ENCODE results near the gene PRR3. TPM values are rescaled to one million over a fixed set of nuclear protein-coding genes. Genes with fewer than 3 reads are reported as not detected.
"Not testable (repeated sequence)": the region's sequence is repeated elsewhere in the genome, so short reads cannot be mapped to it uniquely, and the experiment has no call there.

Gene PRR3
- total RNA-seq, 1 donor from 2014 or later, result 17.1 TPM

GRCh38 chr6:30520522-30520921 is 36.6 kb upstream of the PRR3 start:
- no peaks in the 10 kb centered on the region for H3K36me3 Mint-ChIP-seq (ENCODE audit: unreplicated experiment)
- peaks cover 13% of the 10 kb centered on the region for H3K27me3 Mint-ChIP-seq (ENCODE audit: unreplicated experiment)
- no peak for TF ChIP-seq CTCF (IDR thresholded peaks at IDR 0.05)
- DNase-seq (ENCODE audit: extremely low spot score, unreplicated experiment), result no peak
- peaks cover 7% of the 10 kb centered on the region for H3K4me1 Mint-ChIP-seq (ENCODE audit: unreplicated experiment)
- H3K9me3 Mint-ChIP-seq (ENCODE audit: unreplicated experiment), result peaks cover 5% of the 10 kb centered on the region
- no peak overlapping the region for H3K27ac Mint-ChIP-seq (ENCODE audit: unreplicated experiment)
- no peak overlapping the region for H3K4me3 Mint-ChIP-seq (ENCODE audit: unreplicated experiment)

- H3K4me3 Mint-ChIP-seq (ENCODE audit: unreplicated experiment), result not testable (repeated sequence)
Observed at GRCh38 chr6:30521082-30521481, 36.0 kb upstream of the PRR3 start.

GRCh38 chr6:30521952-30522351 is 35.1 kb upstream of the PRR3 start:
- H3K4me1 Mint-ChIP-seq (ENCODE audit: unreplicated experiment); H3K27ac Mint-ChIP-seq (ENCODE audit: unreplicated experiment); H3K36me3 Mint-ChIP-seq (ENCODE audit: unreplicated experiment); H3K4me3 Mint-ChIP-seq (ENCODE audit: unreplicated experiment); H3K9me3 Mint-ChIP-seq (ENCODE audit: unreplicated experiment); DNase-seq (ENCODE audit: extremely low spot score, unreplicated experiment): not testable (repeated sequence)
- H3K27me3 Mint-ChIP-seq (ENCODE audit: unreplicated experiment), result peaks cover 13% of the 10 kb centered on the region

More at GRCh38 chr6:30521082-30521481, 36.0 kb upstream of the PRR3 start:
- not testable (repeated sequence) for H3K27ac Mint-ChIP-seq (ENCODE audit: unreplicated experiment); H3K36me3 Mint-ChIP-seq (ENCODE audit: unreplicated experiment); H3K4me1 Mint-ChIP-seq (ENCODE audit: unreplicated experiment); H3K9me3 Mint-ChIP-seq (ENCODE audit: unreplicated experiment); DNase-seq (ENCODE audit: extremely low spot score, unreplicated experiment)
- H3K27me3 Mint-ChIP-seq (ENCODE audit: unreplicated experiment), result peaks cover 13% of the 10 kb centered on the region

GRCh38 chr6:30526444-30526843 is 30.7 kb upstream of the PRR3 start:
- not testable (repeated sequence) for H3K4me1 Mint-ChIP-seq (ENCODE audit: unreplicated experiment); H3K9me3 Mint-ChIP-seq (ENCODE audit: unreplicated experiment); H3K27ac Mint-ChIP-seq (ENCODE audit: unreplicated experiment); DNase-seq (ENCODE audit: extremely low spot score, unreplicated experiment); H3K4me3 Mint-ChIP-seq (ENCODE audit: unreplicated experiment); H3K36me3 Mint-ChIP-seq (ENCODE audit: unreplicated experiment)
- H3K27me3 Mint-ChIP-seq (ENCODE audit: unreplicated experiment), result peaks cover 13% of the 10 kb centered on the region

- H3K36me3 Mint-ChIP-seq (ENCODE audit: unreplicated experiment); DNase-seq (ENCODE audit: extremely low spot score, unreplicated experiment); H3K4me3 Mint-ChIP-seq (ENCODE audit: unreplicated experiment); H3K9me3 Mint-ChIP-seq (ENCODE audit: unreplicated experiment); H3K27ac Mint-ChIP-seq (ENCODE audit: unreplicated experiment); H3K27me3 Mint-ChIP-seq (ENCODE audit: unreplicated experiment): not testable (repeated sequence)
- peaks cover 12% of the 10 kb centered on the region for H3K4me1 Mint-ChIP-seq (ENCODE audit: unreplicated experiment)
Observed at GRCh38 chr6:30529349-30529875, 27.7 kb upstream of the PRR3 start.

- Mint-ChIP-seq H3K36me3 (ENCODE audit: unreplicated experiment) (no peaks in the 10 kb centered on the region), H3K27me3 (ENCODE audit: unreplicated experiment) (no peaks in the 10 kb centered on the region), H3K4me1 (ENCODE audit: unreplicated experiment) (peaks cover 12% of the 10 kb centered on the region)
Observed at GRCh38 chr6:30530014-30530413, 27.1 kb upstream of the PRR3 start.

More at GRCh38 chr6:30530014-30530413, 27.1 kb upstream of the PRR3 start:
- no peak for TF ChIP-seq CTCF (IDR thresholded peaks at IDR 0.05)
- no peak for DNase-seq (ENCODE audit: extremely low spot score, unreplicated experiment)
- Mint-ChIP-seq H3K9me3 (ENCODE audit: unreplicated experiment) (no peaks in the 10 kb centered on the region), H3K27ac (ENCODE audit: unreplicated experiment) (no peak overlapping the region), H3K4me3 (ENCODE audit: unreplicated experiment) (no peak overlapping the region)

Measured in osteocyte (in vitro differentiated cells).